ENCODE data around the gene PDLIM5. TPM values are rescaled to one million over a fixed set of nuclear protein-coding genes. Genes with fewer than 3 reads are reported as not detected.
"Not testable (repeated sequence)": the region's sequence is repeated elsewhere in the genome, so short reads cannot be mapped to it uniquely, and the experiment has no call there.

The PDLIM5 gene
- total and polyA plus RNA-seq, 2 of the 8 experiments (the other 6 are each of a cell fraction or from before 2014, with no cell fraction given) = 37.3 to 62.1 TPM

- H3K23me2 ChIP-seq (ENCODE audit: low read depth, low read length); H3K9ac ChIP-seq (replicated peaks in 1 of 4; ENCODE audit: extremely low read depth in 1 of 4, low read depth in 3 of 4, low read length in 3 of 4); H2BK20ac ChIP-seq (ENCODE audit: low read length); H3K27me3 ChIP-seq (replicated peaks in 1 of 4; ENCODE audit: control insufficient read depth in 3 of 4, extremely low read depth in 1 of 4, insufficient read depth in 3 of 4, low read length in 3 of 4); H2BK120ac ChIP-seq (replicated peaks; ENCODE audit: low read depth, low read length); H3K18ac ChIP-seq (ENCODE audit: extremely low read depth, low read length); H3K4me1 ChIP-seq (replicated peaks in 1 of 4; ENCODE audit: control insufficient read depth in 3 of 4, insufficient read depth in 4 of 4, low read length in 3 of 4); H3K27ac ChIP-seq (ENCODE audit: low read depth, low read length); H3K79me2 ChIP-seq (ENCODE audit: control insufficient read depth in 1 of 2, insufficient read depth in 2 of 2, low read length in 2 of 2); FAIRE-seq; H4K91ac ChIP-seq (replicated peaks; ENCODE audit: insufficient read length, low read length); H4K8ac ChIP-seq (ENCODE audit: extremely low read depth, insufficient read depth, low read length); H2BK15ac ChIP-seq (ENCODE audit: low read length); DNase-seq (ENCODE audit: low read depth in 1 of 2, low spot score in 2 of 2); H3K36me3 ChIP-seq (ENCODE audit: control insufficient read depth in 2 of 4, insufficient read depth in 4 of 4, low read length in 3 of 4); H3K4me2 ChIP-seq (ENCODE audit: insufficient read depth in 1 of 2, low read depth in 2 of 2, low read length in 2 of 2); POLR2A ChIA-PET (ENCODE audit: partially characterized antibody); H2AFZ ChIP-seq (ENCODE audit: low read length); H3K4me3 ChIP-seq (ENCODE audit: extremely low read depth in 1 of 4, insufficient read depth in 2 of 4, low read depth in 3 of 4, low read length in 4 of 4); H3K9me3 ChIP-seq (ENCODE audit: insufficient read depth in 2 of 2, low read depth in 1 of 2, low read length in 1 of 2); CTCF ChIA-PET (ENCODE audit: partially characterized antibody); H2BK12ac ChIP-seq (ENCODE audit: low read depth, low read length); H4K20me1 ChIP-seq (replicated peaks in 1 of 2; ENCODE audit: control insufficient read depth in 1 of 2, insufficient read depth in 2 of 2, low read length in 2 of 2); H2BK5ac ChIP-seq (ENCODE audit: low read depth, low read length); H3K4ac ChIP-seq (replicated peaks; ENCODE audit: insufficient read length, low read depth, low read length); H3K23ac ChIP-seq (ENCODE audit: insufficient read length); H4K5ac ChIP-seq (ENCODE audit: insufficient read length, low read depth, low read length); H3K56ac ChIP-seq (replicated peaks; ENCODE audit: insufficient read length, low read depth, low read length); H3K79me1 ChIP-seq (ENCODE audit: low read depth, low read length); H2AK5ac ChIP-seq (ENCODE audit: low read depth, low read length); H3K14ac ChIP-seq (ENCODE audit: insufficient read length): not testable (repeated sequence)
- WGBS, 2 experiments (ENCODE audit: extremely low coverage in 1 of 2, insufficient coverage in 1 of 2, insufficient read length in 1 of 2, insufficient replicate concordance in 2 of 2, low coverage in 1 of 2, low lambda C conversion rate in 2 of 2, missing lambda C conversion rate in 1 of 2) = 88% methylated on average over 1 of the region's 4 CpGs; no CpG with 5 or more reads in 1 of the 2 experiments
Measured at GRCh38 chr4:94556047-94556446, 104.3 kb downstream of the PDLIM5 start.

- H3K27ac ChIP-seq (ENCODE audit: low read depth, low read length); H2BK20ac ChIP-seq (ENCODE audit: low read length); H3K79me1 ChIP-seq (ENCODE audit: low read depth, low read length); H3K14ac ChIP-seq (ENCODE audit: insufficient read length); H3K9me3 ChIP-seq (ENCODE audit: insufficient read depth in 2 of 2, low read depth in 1 of 2, low read length in 1 of 2); H4K8ac ChIP-seq (ENCODE audit: extremely low read depth, insufficient read depth, low read length); H2AFZ ChIP-seq (ENCODE audit: low read length); H3K23ac ChIP-seq (ENCODE audit: insufficient read length); CTCF ChIA-PET (ENCODE audit: partially characterized antibody); H2BK12ac ChIP-seq (ENCODE audit: low read depth, low read length); H3K79me2 ChIP-seq (ENCODE audit: control insufficient read depth in 1 of 2, insufficient read depth in 2 of 2, low read length in 2 of 2); FAIRE-seq; H2AK5ac ChIP-seq (ENCODE audit: low read depth, low read length); H2BK15ac ChIP-seq (ENCODE audit: low read length); H2BK5ac ChIP-seq (ENCODE audit: low read depth, low read length); H3K4me1 ChIP-seq (replicated peaks in 1 of 4; ENCODE audit: control insufficient read depth in 3 of 4, insufficient read depth in 4 of 4, low read length in 3 of 4); POLR2A ChIA-PET (ENCODE audit: partially characterized antibody); H3K56ac ChIP-seq (replicated peaks; ENCODE audit: insufficient read length, low read depth, low read length); H3K4me3 ChIP-seq (ENCODE audit: extremely low read depth in 1 of 4, insufficient read depth in 2 of 4, low read depth in 3 of 4, low read length in 4 of 4); H4K91ac ChIP-seq (replicated peaks; ENCODE audit: insufficient read length, low read length); H3K9ac ChIP-seq (replicated peaks in 1 of 4; ENCODE audit: extremely low read depth in 1 of 4, low read depth in 3 of 4, low read length in 3 of 4); H2BK120ac ChIP-seq (replicated peaks; ENCODE audit: low read depth, low read length); H4K5ac ChIP-seq (ENCODE audit: insufficient read length, low read depth, low read length); H3K4ac ChIP-seq (replicated peaks; ENCODE audit: insufficient read length, low read depth, low read length); H4K20me1 ChIP-seq (replicated peaks in 1 of 2; ENCODE audit: control insufficient read depth in 1 of 2, insufficient read depth in 2 of 2, low read length in 2 of 2); H3K36me3 ChIP-seq (ENCODE audit: control insufficient read depth in 2 of 4, insufficient read depth in 4 of 4, low read length in 3 of 4); H3K27me3 ChIP-seq (replicated peaks in 1 of 4; ENCODE audit: control insufficient read depth in 3 of 4, extremely low read depth in 1 of 4, insufficient read depth in 3 of 4, low read length in 3 of 4); H3K4me2 ChIP-seq (ENCODE audit: insufficient read depth in 1 of 2, low read depth in 2 of 2, low read length in 2 of 2); H3K18ac ChIP-seq (ENCODE audit: extremely low read depth, low read length); H3K23me2 ChIP-seq (ENCODE audit: low read depth, low read length); DNase-seq (ENCODE audit: low read depth in 1 of 2, low spot score in 2 of 2): not testable (repeated sequence)
- WGBS, 2 experiments (ENCODE audit: extremely low coverage in 1 of 2, insufficient coverage in 1 of 2, insufficient read length in 1 of 2, insufficient replicate concordance in 2 of 2, low coverage in 1 of 2, low lambda C conversion rate in 2 of 2, missing lambda C conversion rate in 1 of 2) = 100% methylated on average over 1 of the region's 1 CpG; no CpG with 5 or more reads in 1 of the 2 experiments
Measured at GRCh38 chr4:94557632-94558031, 105.9 kb downstream of the PDLIM5 start.

Measured in H1 (cell line).